Gastroesophageal sphincter (tissue), 4 donors: Measurements from ENCODE around the gene B4GALT6. TPM values are rescaled to one million over a fixed set of nuclear protein-coding genes. Genes with fewer than 3 reads are reported as not detected.

Experiments used
- ATAC-seq: fragments of 150-250 bp; one replicate; pipeline ENCODE4 v1.9.1; 2016; ENCODE audit warnings: mild to moderate bottlenecking, moderate library complexity
- H3K27ac ChIP-seq, 4 donors: fragments of 200-600 bp; sonication (generic) in 3 of 4; 1 replicate in 3 of 4; 2 replicates in 1 of 4; pipeline ENCODE4 v1.5.1; 2016 to 2019
- H3K27me3 ChIP-seq: fragments of 200-600 bp; sonication (generic); one replicate; pipeline ENCODE4 v1.5.1; 2019
- H3K36me3 ChIP-seq, 2 donors: fragments of 200-600 bp; sonication (generic); one replicate each; pipeline ENCODE4 v1.5.1; 2019; ENCODE audit warnings: control low read depth in 1 of 2
- H3K4me1 ChIP-seq, 3 donors: fragments of 200-600 bp; sonication (generic); 1 replicate in 2 of 3; 2 replicates in 1 of 3; pipeline ENCODE4 v1.5.1; 2016 to 2019; ENCODE audit warnings: control low read depth in 2 of 3
- H3K4me3 ChIP-seq, 2 donors: fragments of 200-600 bp; sonication (generic); one replicate each; pipeline ENCODE4 v1.5.1; 2019; ENCODE audit warnings: mild to moderate bottlenecking in 1 of 2, moderate library complexity in 1 of 2
- H3K9me3 ChIP-seq, 3 donors: fragments of 200-600 bp; sonication (generic); one replicate each; pipeline ENCODE4 v1.5.1; 2017 to 2019; ENCODE audit warnings: control low read depth in 2 of 3
- EP300 ChIP-seq: sonication (generic); formaldehyde crosslinking; IDR thresholded peaks from one replicate; pipeline ENCODE4 v1.6.1; 2017; ENCODE audit warnings: antibody characterized with exemption, mild to moderate bottlenecking
- POLR2A ChIP-seq, 2 donors: fragments of 450-650 bp; IDR thresholded peaks; one replicate each; pipeline ENCODE4 v1.6.1; 2017; ENCODE audit warnings: antibody characterized with exemption in 2 of 2, mild to moderate bottlenecking in 2 of 2, moderate library complexity in 1 of 2
- POLR2AphosphoS5 ChIP-seq: sonication (generic); formaldehyde crosslinking; IDR thresholded peaks from one replicate; pipeline ENCODE4 v1.6.1; 2017; ENCODE audit warnings: antibody characterized with exemption
- WGBS, 2 donors: methylation state at CpG; one replicate each; pipeline ENCODE4 v1.1.5; 2018; ENCODE audit warnings: low coverage in 1 of 2; 5-methylcytosine and 5-hydroxymethylcytosine counted together
- total RNA-seq, 4 donors: library from RNA; depleted of rRNA; stranded (reverse); fragments of >200 nt; gene quantifications; one replicate each; pipeline ENCODE4 v1.1.0, GENCODE V29; 2016
- TF ChIP-seq, protein P1 (sequence below), 4 experiments: fragments of 200-600 bp in 2 of 4; fragments of 450-650 bp in 2 of 4; sonication (generic) in 1 of 4; IDR thresholded peaks; one replicate each; pipeline ENCODE4 v1.5.1; 2017 to 2019; ENCODE audit warnings: antibody characterized with exemption in 4 of 4, mild to moderate bottlenecking in 2 of 4, moderate library complexity in 2 of 4

Gene B4GALT6
- total RNA-seq, 4 donors from 2014 or later: 3.0 to 12.0 (median 5.8) TPM

DNA sequence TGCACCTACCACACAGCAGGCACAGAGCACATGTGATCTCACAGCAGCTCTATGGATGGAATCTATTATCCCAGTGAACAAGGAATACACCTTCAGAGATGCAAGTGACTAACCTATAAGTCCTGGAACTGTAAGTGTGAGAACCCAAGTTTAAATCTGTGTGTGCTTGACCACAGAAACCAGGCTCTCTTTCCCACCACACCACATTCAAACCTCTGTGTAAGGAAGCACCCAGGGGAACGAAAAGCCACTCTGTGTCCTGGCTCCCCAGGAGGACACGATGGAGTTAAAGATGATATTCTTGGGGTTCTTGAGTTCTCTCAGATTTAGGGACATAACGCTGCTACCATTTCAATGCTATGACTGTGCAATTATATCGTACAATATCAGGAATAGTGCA, 53.8 kb downstream of the B4GALT6 start:
- no peak overlapping the region for H3K27ac ChIP-seq
- WGBS, 2 donors: 88 to 100% methylated on average over 4 of the region's 4 CpGs
- TF ChIP-seq POLR2AphosphoS5: no peak
- no peak for TF ChIP-seq POLR2A (IDR thresholded peaks at IDR 0.05)
- TF ChIP-seq EP300: no peak
- TF ChIP-seq, protein P1, sequence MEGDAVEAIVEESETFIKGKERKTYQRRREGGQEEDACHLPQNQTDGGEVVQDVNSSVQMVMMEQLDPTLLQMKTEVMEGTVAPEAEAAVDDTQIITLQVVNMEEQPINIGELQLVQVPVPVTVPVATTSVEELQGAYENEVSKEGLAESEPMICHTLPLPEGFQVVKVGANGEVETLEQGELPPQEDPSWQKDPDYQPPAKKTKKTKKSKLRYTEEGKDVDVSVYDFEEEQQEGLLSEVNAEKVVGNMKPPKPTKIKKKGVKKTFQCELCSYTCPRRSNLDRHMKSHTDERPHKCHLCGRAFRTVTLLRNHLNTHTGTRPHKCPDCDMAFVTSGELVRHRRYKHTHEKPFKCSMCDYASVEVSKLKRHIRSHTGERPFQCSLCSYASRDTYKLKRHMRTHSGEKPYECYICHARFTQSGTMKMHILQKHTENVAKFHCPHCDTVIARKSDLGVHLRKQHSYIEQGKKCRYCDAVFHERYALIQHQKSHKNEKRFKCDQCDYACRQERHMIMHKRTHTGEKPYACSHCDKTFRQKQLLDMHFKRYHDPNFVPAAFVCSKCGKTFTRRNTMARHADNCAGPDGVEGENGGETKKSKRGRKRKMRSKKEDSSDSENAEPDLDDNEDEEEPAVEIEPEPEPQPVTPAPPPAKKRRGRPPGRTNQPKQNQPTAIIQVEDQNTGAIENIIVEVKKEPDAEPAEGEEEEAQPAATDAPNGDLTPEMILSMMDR (IDR thresholded peaks at IDR 0.05): no peak
- H3K36me3 ChIP-seq: peaks cover 0 to 6% of the 10 kb centered on the region in 2 donors
- H3K9me3 ChIP-seq: no peaks in the 10 kb centered on the region
- no peaks in the 10 kb centered on the region for H3K4me1 ChIP-seq
- no peaks in the 10 kb centered on the region for H3K27me3 ChIP-seq
- no peak for ATAC-seq
- H3K4me3 ChIP-seq: no peak overlapping the region

DNA sequence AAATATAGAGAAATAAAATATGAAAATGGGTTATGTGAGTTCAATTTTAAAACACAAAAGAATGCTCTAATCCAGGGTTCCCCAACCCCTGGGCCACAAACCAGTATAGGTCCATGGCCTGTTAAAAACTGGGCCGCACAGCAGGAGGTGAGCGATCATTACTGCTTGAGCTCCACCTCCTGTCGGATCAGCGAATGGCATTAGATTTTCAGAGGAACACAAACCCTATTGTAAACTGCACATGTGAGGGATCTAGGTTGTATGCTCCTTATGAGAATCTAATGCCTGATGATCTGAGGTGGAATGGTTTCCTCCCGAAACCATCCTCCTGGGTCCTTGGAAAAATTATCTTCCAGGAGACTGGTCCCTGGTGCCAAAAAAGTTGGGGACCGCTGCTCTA, 58.0 kb downstream of the B4GALT6 start:
- Histone ChIP-seq H3K4me3 (no peak overlapping the region), H3K36me3 (peaks cover 0 to 9% of the 10 kb centered on the region in 2 donors), H3K9me3 (no peaks in the 10 kb centered on the region), H3K27ac (no peak overlapping the region), H3K27me3 (no peaks in the 10 kb centered on the region), H3K4me1 (no peaks in the 10 kb centered on the region)
- TF ChIP-seq POLR2A (IDR thresholded peaks at IDR 0.05) (no peak), POLR2AphosphoS5 (no peak), EP300 (no peak)
- TF ChIP-seq, protein P1 (IDR thresholded peaks at IDR 0.05): no peak
- ATAC-seq: no peak
- WGBS, 2 donors: 89 to 96% methylated on average over 5 to 6 of the region's 6 CpGs

DNA sequence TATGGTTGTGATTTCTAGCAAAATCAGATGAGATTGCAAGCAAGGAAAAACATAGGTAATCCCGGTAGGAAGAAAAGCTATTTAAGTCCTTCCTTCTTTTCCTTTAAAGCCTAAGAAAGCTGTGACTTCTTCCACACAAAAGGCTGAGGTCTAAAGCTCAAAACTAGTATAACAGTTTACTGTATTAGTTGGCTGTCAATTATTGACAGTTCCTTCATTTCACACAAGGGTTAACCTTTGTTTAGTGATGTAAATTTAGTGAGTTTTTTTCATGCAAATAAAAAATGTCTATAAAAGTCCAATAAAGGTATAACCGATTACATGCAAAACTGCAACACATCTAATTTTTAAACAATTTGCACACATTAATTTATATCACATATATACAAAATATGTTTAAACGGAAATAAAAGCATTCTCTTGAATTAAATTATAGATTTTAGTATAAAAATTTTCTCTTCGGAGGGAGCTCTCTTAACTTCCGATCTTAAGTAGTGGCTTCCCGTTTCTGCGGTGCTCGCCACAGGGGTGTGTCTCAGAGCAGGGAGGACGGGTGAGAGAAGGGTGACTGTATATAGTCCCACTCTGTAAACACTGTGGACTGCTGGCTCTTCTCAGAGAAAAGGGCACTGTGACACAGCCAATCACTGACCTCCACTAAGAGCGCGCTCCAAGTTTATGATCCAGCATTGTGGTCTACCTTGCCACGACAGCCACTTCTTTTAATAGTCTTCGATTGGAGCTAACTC, 59.3 kb downstream of the B4GALT6 start:
- no peaks in the 10 kb centered on the region for H3K4me1 ChIP-seq
- H3K27ac ChIP-seq: no peak overlapping the region
- no peak for ATAC-seq
- H3K9me3 ChIP-seq: no peaks in the 10 kb centered on the region
- no peaks in the 10 kb centered on the region for H3K27me3 ChIP-seq
- WGBS, 2 donors: 91 to 94% methylated on average over 12 to 13 of the region's 13 CpGs
- H3K4me3 ChIP-seq: no peak overlapping the region
- TF ChIP-seq, protein P1 (IDR thresholded peaks at IDR 0.05): no peak
- TF ChIP-seq POLR2AphosphoS5 (no peak), EP300 (no peak), POLR2A (IDR thresholded peaks at IDR 0.05) (no peak)
- H3K36me3 ChIP-seq: peaks cover 0 to 9% of the 10 kb centered on the region in 2 donors

DNA sequence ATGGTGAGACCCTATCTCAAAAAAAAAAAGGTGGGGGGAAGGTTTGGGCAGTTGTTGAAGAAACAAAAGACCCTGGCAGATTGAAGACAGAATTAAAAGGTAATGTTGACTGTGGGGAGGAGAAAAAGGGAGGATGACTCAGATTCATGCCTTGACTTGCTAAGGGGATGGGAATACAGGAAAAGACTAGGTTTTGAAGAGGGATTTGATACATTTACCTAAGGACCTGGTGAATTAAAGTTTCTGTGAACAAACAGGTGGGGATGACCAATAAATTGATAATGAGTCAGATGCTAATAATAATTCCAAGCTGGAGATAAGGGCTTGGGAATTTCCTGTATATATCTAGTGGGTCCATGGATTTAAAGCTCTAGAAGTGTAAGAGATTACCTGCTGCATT, 65.1 kb downstream of the B4GALT6 start:
- TF ChIP-seq, protein P1 (IDR thresholded peaks at IDR 0.05): no peak
- TF ChIP-seq POLR2A (IDR thresholded peaks at IDR 0.05) (no peak), POLR2AphosphoS5 (no peak), EP300 (no peak)
- H3K27ac ChIP-seq: no peak overlapping the region

DNA sequence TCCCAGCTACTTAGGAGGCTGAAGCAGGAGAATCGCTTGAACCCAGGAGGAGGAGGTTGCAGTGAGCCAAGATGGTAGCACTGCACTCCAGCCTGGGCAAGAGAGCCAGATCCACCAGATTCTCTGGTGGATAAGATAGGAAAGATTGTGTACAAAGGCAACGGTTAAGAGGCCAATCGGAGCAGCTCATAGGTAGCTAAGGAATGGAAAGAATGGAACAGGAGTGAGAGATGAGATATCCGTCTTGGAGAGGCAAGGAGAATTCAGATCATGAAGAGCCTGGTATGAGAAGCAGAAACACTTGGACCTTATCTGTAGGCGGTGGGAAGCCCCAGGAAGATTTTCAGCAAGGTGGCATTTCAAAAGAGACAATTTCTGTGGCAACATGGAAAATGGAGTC, 65.6 kb downstream of the B4GALT6 start:
- H3K4me1 ChIP-seq: peaks cover 0 to 7% (median 0%) of the 10 kb centered on the region in 3 donors
- no peak for ATAC-seq
- TF ChIP-seq POLR2A (IDR thresholded peaks at IDR 0.05): no peak
- no peak for TF ChIP-seq POLR2AphosphoS5
- TF ChIP-seq, protein P1 (IDR thresholded peaks at IDR 0.05): no peak
- no peak for TF ChIP-seq EP300
- H3K9me3 ChIP-seq: no peaks in the 10 kb centered on the region
- H3K4me3 ChIP-seq: no peak overlapping the region
- H3K27ac ChIP-seq: no peak overlapping the region
- no peaks in the 10 kb centered on the region for H3K27me3 ChIP-seq
- WGBS, 2 donors: 81 to 96% methylated on average over 4 to 5 of the region's 5 CpGs
- no peaks in the 10 kb centered on the region for H3K36me3 ChIP-seq

More for the DNA sequence above, 65.1 kb downstream of the B4GALT6 start:
- ATAC-seq: no peak
- H3K27me3 ChIP-seq: no peaks in the 10 kb centered on the region
- H3K9me3 ChIP-seq: no peaks in the 10 kb centered on the region
- H3K36me3 ChIP-seq: no peaks in the 10 kb centered on the region
- peaks cover 0 to 7% (median 0%) of the 10 kb centered on the region in 3 donors for H3K4me1 ChIP-seq
- H3K4me3 ChIP-seq: no peak overlapping the region
